IMR-90 (cell line): ENCODE results near the gene CHMP1B.

Source experiments
- CEBPB ChIP-seq: IDR thresholded peaks from 2 replicates; pipeline ENCODE4 v1.6.1; 2012; ENCODE audit warnings: low read depth, low read length, improper control_type of control experiment
- MXI1 ChIP-seq: IDR thresholded peaks from 2 replicates; pipeline ENCODE4 v1.6.1; 2012; ENCODE audit warnings: low read depth, mild to moderate bottlenecking, low read length, moderate library complexity, borderline replicate concordance
- POLR2A ChIP-seq: IDR thresholded peaks from 2 replicates; pipeline ENCODE4 v1.6.1; 2012; ENCODE audit warnings: mild to moderate bottlenecking, low read depth, low read length
- TF ChIP-seq, protein P1 (sequence below): conservative IDR thresholded peaks from 2 replicates; pipeline ENCODE4 v1.5.1; 2012; ENCODE audit warnings: mild to moderate bottlenecking, low read depth, low read length, improper control_type of control experiment

DNA sequence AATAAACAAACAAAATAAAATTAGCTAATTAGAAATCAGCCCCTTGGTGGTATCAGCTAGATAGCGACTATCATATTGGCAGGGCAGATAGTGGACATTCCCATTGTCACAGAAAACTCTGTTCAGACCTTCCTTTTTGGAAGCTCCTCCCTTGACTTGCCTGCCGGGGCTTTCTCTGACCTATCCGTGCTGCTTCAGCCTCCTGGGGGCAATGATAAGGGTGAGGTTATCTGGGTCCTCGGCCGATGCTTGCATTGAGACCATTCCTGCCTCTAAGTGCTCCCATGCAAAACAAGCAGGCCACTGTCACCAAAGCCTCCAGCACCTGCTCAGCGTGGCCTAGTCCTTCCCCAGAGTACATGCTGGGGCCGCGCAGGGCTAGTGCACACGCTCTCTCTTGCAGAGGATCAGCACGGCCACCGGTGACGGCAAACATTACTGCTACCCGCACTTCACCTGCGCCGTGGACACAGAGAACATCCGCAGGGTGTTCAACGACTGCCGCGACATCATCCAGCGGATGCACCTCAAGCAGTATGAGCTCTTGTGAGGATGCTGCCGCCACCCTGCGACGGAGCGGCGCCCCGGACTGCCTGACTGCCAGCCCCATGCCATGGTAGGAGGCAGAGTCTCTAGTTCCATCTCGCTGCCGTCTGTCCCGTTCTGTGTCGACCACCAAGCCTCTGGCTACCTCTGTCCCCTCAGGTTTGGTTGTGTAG, 29.5 kb downstream of the CHMP1B start:
- TF ChIP-seq, protein P1, sequence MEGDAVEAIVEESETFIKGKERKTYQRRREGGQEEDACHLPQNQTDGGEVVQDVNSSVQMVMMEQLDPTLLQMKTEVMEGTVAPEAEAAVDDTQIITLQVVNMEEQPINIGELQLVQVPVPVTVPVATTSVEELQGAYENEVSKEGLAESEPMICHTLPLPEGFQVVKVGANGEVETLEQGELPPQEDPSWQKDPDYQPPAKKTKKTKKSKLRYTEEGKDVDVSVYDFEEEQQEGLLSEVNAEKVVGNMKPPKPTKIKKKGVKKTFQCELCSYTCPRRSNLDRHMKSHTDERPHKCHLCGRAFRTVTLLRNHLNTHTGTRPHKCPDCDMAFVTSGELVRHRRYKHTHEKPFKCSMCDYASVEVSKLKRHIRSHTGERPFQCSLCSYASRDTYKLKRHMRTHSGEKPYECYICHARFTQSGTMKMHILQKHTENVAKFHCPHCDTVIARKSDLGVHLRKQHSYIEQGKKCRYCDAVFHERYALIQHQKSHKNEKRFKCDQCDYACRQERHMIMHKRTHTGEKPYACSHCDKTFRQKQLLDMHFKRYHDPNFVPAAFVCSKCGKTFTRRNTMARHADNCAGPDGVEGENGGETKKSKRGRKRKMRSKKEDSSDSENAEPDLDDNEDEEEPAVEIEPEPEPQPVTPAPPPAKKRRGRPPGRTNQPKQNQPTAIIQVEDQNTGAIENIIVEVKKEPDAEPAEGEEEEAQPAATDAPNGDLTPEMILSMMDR = no peak
- no peak for TF ChIP-seq MXI1
- TF ChIP-seq POLR2A = no peak
- TF ChIP-seq CEBPB = no peak
